Measurements from ENCODE around the gene PLAAT5.

DNA sequence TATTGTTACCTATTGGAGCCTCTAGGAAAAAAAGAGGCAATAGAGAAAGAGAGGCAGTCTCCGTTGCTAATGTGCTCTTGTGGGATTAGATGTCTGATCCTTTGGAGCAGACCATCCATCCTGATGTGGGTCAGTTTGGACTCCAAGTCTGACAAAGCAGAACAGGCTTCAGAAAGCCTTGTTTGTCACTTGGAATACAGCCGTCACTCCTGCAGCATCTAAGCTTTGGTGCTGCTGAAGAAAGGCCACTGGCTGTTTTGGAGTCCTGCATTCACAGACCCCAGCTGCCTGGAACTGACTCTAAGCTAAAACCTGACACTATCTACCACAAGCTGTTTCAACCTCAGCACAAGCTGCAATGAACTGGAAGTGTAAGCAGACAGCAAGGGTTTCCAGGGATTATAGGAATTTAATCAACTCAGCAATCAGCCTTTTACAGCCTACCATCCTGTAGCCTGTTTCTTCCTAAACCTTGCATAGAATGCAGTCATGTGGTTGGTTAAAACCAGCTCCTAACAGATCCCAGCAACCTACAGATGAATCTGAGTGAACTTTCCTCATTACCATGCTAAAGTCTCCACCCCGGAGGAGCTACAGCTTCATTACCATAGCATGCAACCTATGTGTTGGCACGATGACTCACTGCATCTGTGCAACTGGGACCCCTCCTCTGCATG is 42.0 kb upstream of the PLAAT5 start:
- TF ChIP-seq SP2 (IDR thresholded peaks at IDR 0.05; ENCODE audit: low read length) (no peak), SIN3A (conservative IDR thresholded peaks at IDR 0.05 in 1 of 2, IDR thresholded peaks at IDR 0.05 in 1 of 2; ENCODE audit: low read depth in 1 of 2, low read length in 2 of 2) (no peak), RAD21 (IDR thresholded peaks at IDR 0.05 in 1 of 2, conservative IDR thresholded peaks at IDR 0.05 in 1 of 2; ENCODE audit: low read depth in 2 of 2, low read length in 2 of 2) (no peak), KDM1A (IDR thresholded peaks at IDR 0.05; ENCODE audit: borderline replicate concordance, low read length) (no peak), EP300 (IDR thresholded peaks at IDR 0.05; ENCODE audit: borderline replicate concordance in 1 of 2, low read depth in 2 of 2, low read length in 2 of 2) (no peak), RXRA (IDR thresholded peaks at IDR 0.05; ENCODE audit: insufficient read depth, low read depth, low read length) (no peak), TEAD4 (IDR thresholded peaks at IDR 0.05; ENCODE audit: low read depth, low read length) (no peak), POLR2AphosphoS5 (IDR thresholded peaks at IDR 0.05; ENCODE audit: low read depth, low read length) (no peak), BRCA1 (IDR thresholded peaks at IDR 0.05; ENCODE audit: low read depth, low read length) (no peak)
- TF ChIP-seq, protein P1, sequence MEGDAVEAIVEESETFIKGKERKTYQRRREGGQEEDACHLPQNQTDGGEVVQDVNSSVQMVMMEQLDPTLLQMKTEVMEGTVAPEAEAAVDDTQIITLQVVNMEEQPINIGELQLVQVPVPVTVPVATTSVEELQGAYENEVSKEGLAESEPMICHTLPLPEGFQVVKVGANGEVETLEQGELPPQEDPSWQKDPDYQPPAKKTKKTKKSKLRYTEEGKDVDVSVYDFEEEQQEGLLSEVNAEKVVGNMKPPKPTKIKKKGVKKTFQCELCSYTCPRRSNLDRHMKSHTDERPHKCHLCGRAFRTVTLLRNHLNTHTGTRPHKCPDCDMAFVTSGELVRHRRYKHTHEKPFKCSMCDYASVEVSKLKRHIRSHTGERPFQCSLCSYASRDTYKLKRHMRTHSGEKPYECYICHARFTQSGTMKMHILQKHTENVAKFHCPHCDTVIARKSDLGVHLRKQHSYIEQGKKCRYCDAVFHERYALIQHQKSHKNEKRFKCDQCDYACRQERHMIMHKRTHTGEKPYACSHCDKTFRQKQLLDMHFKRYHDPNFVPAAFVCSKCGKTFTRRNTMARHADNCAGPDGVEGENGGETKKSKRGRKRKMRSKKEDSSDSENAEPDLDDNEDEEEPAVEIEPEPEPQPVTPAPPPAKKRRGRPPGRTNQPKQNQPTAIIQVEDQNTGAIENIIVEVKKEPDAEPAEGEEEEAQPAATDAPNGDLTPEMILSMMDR (IDR thresholded peaks at IDR 0.05; ENCODE audit: control extremely low read depth in 1 of 3, insufficient read depth in 1 of 3, low read depth in 1 of 3, low read length in 3 of 3): no peak
